Keratinocyte (primary cell): Measurements from ENCODE around the gene OTX1. TPM values are rescaled to one million over a fixed set of nuclear protein-coding genes. Genes with fewer than 3 reads are reported as not detected.

Experiments used
- DNase-seq: peaks from one replicate; pipeline ENCODE4 v3.0.0-alpha.2; 2011; ENCODE audit warnings: low read depth, missing footprints, low spot score
- FAIRE-seq: peaks from 2 replicates; lab custom pipeline; 2011; peaks lifted over from hg19 to GRCh38; lab: Jason Lieb, UNC
- H2AFZ ChIP-seq: 2 replicates; pipeline ENCODE4 v1.6.0; 2012; ENCODE audit warnings: low read length, control low read depth, inconsistent platforms; ENCODE audit not compliant: control insufficient read depth
- H3K27ac ChIP-seq: 2 replicates; pipeline ENCODE4 v1.5.1; 2011; ENCODE audit warnings: low read length; ENCODE audit not compliant: control insufficient read depth, insufficient read depth
- H3K27me3 ChIP-seq: 3 replicates; pipeline ENCODE4 v1.6.0; 2011; ENCODE audit warnings: low read length; ENCODE audit not compliant: control insufficient read depth, insufficient read depth; ENCODE audit errors: extremely low read depth
- H3K36me3 ChIP-seq, 2 experiments: 2 replicates in 1 of 2; 3 replicates in 1 of 2; pipeline ENCODE4 v1.5.1; 2011; ENCODE audit warnings: low read length in 2 of 2, mild to moderate bottlenecking in 1 of 2; ENCODE audit not compliant: control insufficient read depth in 2 of 2, insufficient read depth in 2 of 2; ENCODE audit errors: extremely low read depth in 1 of 2
- H3K4me1 ChIP-seq: 3 replicates; pipeline ENCODE4 v1.5.1; 2011; ENCODE audit warnings: low read length; ENCODE audit not compliant: control insufficient read depth, insufficient read depth; ENCODE audit errors: extremely low read depth
- H3K4me2 ChIP-seq: 3 replicates; pipeline ENCODE4 v1.6.0; 2011; ENCODE audit warnings: low read depth, low read length; ENCODE audit not compliant: control insufficient read depth, insufficient read depth; ENCODE audit errors: extremely low read depth
- H3K4me3 ChIP-seq, 3 experiments: fragments of 200-600 bp in 1 of 3; sonication (generic) in 1 of 3; 2 replicates in 2 of 3; 3 replicates in 1 of 3; pipeline ENCODE4 v1.5.1; 2011 to 2016; ENCODE audit warnings: low read length in 3 of 3, mild to moderate bottlenecking in 3 of 3, control low read depth in 2 of 3, inconsistent platforms in 1 of 3, low read depth in 1 of 3, mixed read lengths in 1 of 3, mixed run types in 1 of 3, moderate library complexity in 1 of 3; ENCODE audit not compliant: control insufficient read depth in 2 of 3, insufficient read depth in 2 of 3; ENCODE audit errors: extremely low read depth in 1 of 3
- H3K79me2 ChIP-seq: 2 replicates; pipeline ENCODE4 v1.6.0; 2012; ENCODE audit warnings: low read length; ENCODE audit not compliant: control insufficient read depth, insufficient read depth
- H3K9ac ChIP-seq: 3 replicates; pipeline ENCODE4 v1.6.0; 2011; ENCODE audit warnings: low read length; ENCODE audit not compliant: control insufficient read depth, insufficient read depth; ENCODE audit errors: extremely low read depth
- H3K9me1 ChIP-seq: 3 replicates; pipeline ENCODE4 v1.6.0; 2011; ENCODE audit warnings: low read length; ENCODE audit not compliant: control insufficient read depth, insufficient read depth; ENCODE audit errors: extremely low read depth
- H3K9me3 ChIP-seq: 2 replicates; pipeline ENCODE4 v1.5.1; 2012; ENCODE audit warnings: low read depth, low read length; ENCODE audit not compliant: control insufficient read depth
- H4K20me1 ChIP-seq: 3 replicates; pipeline ENCODE4 v1.6.0; 2011; ENCODE audit warnings: low read length; ENCODE audit not compliant: control insufficient read depth, insufficient read depth; ENCODE audit errors: extremely low read depth
- CTCF ChIP-seq, 3 experiments: IDR thresholded peaks in 1 of 3; conservative IDR thresholded peaks in 1 of 3; optimal IDR thresholded peaks in 1 of 3; 2 replicates in 2 of 3; 3 replicates in 1 of 3; pipeline versions ENCODE3 to v1.5.1; 2011; ENCODE audit warnings: low read length in 3 of 3, mild to moderate bottlenecking in 3 of 3, moderate library complexity in 2 of 3, control low read depth in 1 of 3, inconsistent platforms in 1 of 3; ENCODE audit not compliant: insufficient read depth in 2 of 3; ENCODE audit errors: extremely low read depth in 1 of 3
- EZH2 ChIP-seq: IDR thresholded peaks from one replicate; pipeline ENCODE4 v1.6.1; 2012; ENCODE audit warnings: inconsistent platforms, mild to moderate bottlenecking, low read length, moderate library complexity
- dilution Hi-C: fragments of 300-500 bp; cut with MboI; formaldehyde crosslinking; loops from one replicate; pipeline ENCODE4 v1.7.0; 2020; ENCODE audit warnings: low sequenced_read_pairs; ENCODE audit not compliant: extremely low pct_ligation_motif_present
- polyA plus RNA-seq, 5 experiments: library from polyadenylated mRNA; depleted of rRNA in 3 of 5; stranded (reverse) in 3 of 5; stranded (forward) in 1 of 5; unstranded in 1 of 5; fragments of >200 nt; gene quantifications; 1 replicate in 1 of 5; 2 replicates in 3 of 5; 3 replicates in 1 of 5; pipeline versions ENCODE4 v1.2.1 to v1.2.3, GENCODE V29; 2011 to 2012; ENCODE audit warnings: missing spikeins in 2 of 5, low read depth in 1 of 5, low replicate concordance in 1 of 5

OTX1 gene
- polyA plus RNA-seq, 1 donor (not counting 4 experiments of a cell fraction or from before 2014, with no cell fraction given): 0.28 TPM

- Histone ChIP-seq H3K4me1 (no peaks in the 10 kb centered on the region), H3K36me3 (peaks cover 0 to 9% of the 10 kb centered on the region in 2 experiments), H3K79me2 (no peaks in the 10 kb centered on the region), H3K27ac (no peak overlapping the region), H3K27me3 (no peaks in the 10 kb centered on the region), H2AFZ (no peak overlapping the region), H3K4me3 (no peak overlapping the region), H3K9ac (no peak overlapping the region), H3K4me2 (no peak overlapping the region), H3K9me1 (no peaks in the 10 kb centered on the region), H4K20me1 (no peaks in the 10 kb centered on the region), H3K9me3 (no peaks in the 10 kb centered on the region)
- FAIRE-seq: no peak
- TF ChIP-seq EZH2: no peak
- no peak for TF ChIP-seq CTCF (optimal IDR thresholded peaks at IDR 0.05 in 1 of 3, IDR thresholded peaks at IDR 0.05 in 1 of 3, conservative IDR thresholded peaks at IDR 0.05 in 1 of 3; ENCODE audit: extremely low read depth in 1 of 3, insufficient read depth in 2 of 3, low read length in 3 of 3)
- no peak for DNase-seq
- dilution Hi-C loops: no loop called here
Measured at GRCh38 chr2:63008838-63009237, 41.8 kb upstream of the OTX1 start.

- DNase-seq (no peak), FAIRE-seq (peak; percentile 41)
- no peak overlapping the region for H3K27ac ChIP-seq
- no peak overlapping the region for H2AFZ ChIP-seq
- H3K79me2 ChIP-seq: no peaks in the 10 kb centered on the region
- H3K4me2 ChIP-seq: no peak overlapping the region
- H3K27me3 ChIP-seq: no peaks in the 10 kb centered on the region
- H3K36me3 ChIP-seq: peaks cover 0 to 11% of the 10 kb centered on the region in 2 experiments
- no peaks in the 10 kb centered on the region for H4K20me1 ChIP-seq
- dilution Hi-C loops: no loop called here
- H3K4me3 ChIP-seq: no peak overlapping the region
- H3K9ac ChIP-seq: no peak overlapping the region
- H3K4me1 ChIP-seq: no peaks in the 10 kb centered on the region
- TF ChIP-seq EZH2: no peak
- TF ChIP-seq CTCF (optimal IDR thresholded peaks at IDR 0.05 in 1 of 3, IDR thresholded peaks at IDR 0.05 in 1 of 3, conservative IDR thresholded peaks at IDR 0.05 in 1 of 3; ENCODE audit: extremely low read depth in 1 of 3, insufficient read depth in 2 of 3, low read length in 3 of 3): no peak
- no peaks in the 10 kb centered on the region for H3K9me1 ChIP-seq
- no peaks in the 10 kb centered on the region for H3K9me3 ChIP-seq
Measured at GRCh38 chr2:63009490-63009889, 41.1 kb upstream of the OTX1 start.
